GM23338 (cell line): ENCODE results near the gene PTRH2. TPM values are rescaled to one million over a fixed set of nuclear protein-coding genes. Genes with fewer than 3 reads are reported as not detected.

Experiments
- ATAC-seq: fragments of 200-7000 bp; cut with Tn5 transposase; 3 replicates; pipeline ENCODE4 v1.9.1; 2020
- DNase-seq: peaks from one replicate; pipeline ENCODE4 v3.0.0-alpha.2; 2015; ENCODE audit warnings: low spot score
- H2AFZ ChIP-seq: fragments of 200-600 bp; sonication (generic); 2 replicates; pipeline ENCODE4 v1.8.0; 2016; ENCODE audit warnings: antibody characterized with exemption, mild to moderate bottlenecking, moderate library complexity
- H3F3A ChIP-seq: fragments of 200-600 bp; sonication (generic); replicated peaks from 2 replicates; pipeline ENCODE4 v1.8.0; 2017; ENCODE audit warnings: antibody characterized with exemption, mixed run types, low read depth
- H3K27ac ChIP-seq: fragments of 200-600 bp; sonication (generic); 2 replicates; pipeline ENCODE4 v1.6.1; 2016; ENCODE audit warnings: low read depth
- H3K27me3 ChIP-seq: fragments of 200-600 bp; sonication (generic); 2 replicates; pipeline ENCODE4 v1.8.0; 2016; ENCODE audit warnings: mild to moderate bottlenecking, mixed run types, moderate library complexity; ENCODE audit not compliant: insufficient read depth
- H3K36me3 ChIP-seq: fragments of 200-600 bp; sonication (generic); 2 replicates; pipeline ENCODE4 v1.8.0; 2016; ENCODE audit warnings: mild to moderate bottlenecking; ENCODE audit not compliant: insufficient read depth
- H3K4me1 ChIP-seq: fragments of 200-600 bp; sonication (generic); 2 replicates; pipeline ENCODE4 v1.8.0; 2016; ENCODE audit warnings: mild to moderate bottlenecking, moderate library complexity; ENCODE audit not compliant: insufficient read depth
- H3K4me2 ChIP-seq: fragments of 200-600 bp; sonication (generic); 2 replicates; pipeline ENCODE4 v1.7.1; 2017; ENCODE audit warnings: mixed run types
- H3K4me3 ChIP-seq: fragments of 200-600 bp; sonication (generic); 2 replicates; pipeline ENCODE4 v1.6.1; 2016; ENCODE audit warnings: mixed run types
- H3K79me2 ChIP-seq: fragments of 200-600 bp; sonication (generic); replicated peaks from 2 replicates; pipeline ENCODE4 v1.8.0; 2017; ENCODE audit warnings: mild to moderate bottlenecking; ENCODE audit not compliant: insufficient read depth
- H3K9me2 ChIP-seq: fragments of 200-600 bp; sonication (generic); 2 replicates; pipeline ENCODE4 v1.8.0; 2017; ENCODE audit not compliant: insufficient read depth
- H4K20me1 ChIP-seq: fragments of 200-600 bp; sonication (generic); replicated peaks from 2 replicates; pipeline ENCODE4 v1.8.0; 2017; ENCODE audit warnings: mild to moderate bottlenecking; ENCODE audit not compliant: insufficient read depth
- H3K27ac Mint-ChIP-seq: 2 replicates; pipeline ENCODE4 v1.8.0; 2020; ENCODE audit warnings: inconsistent platforms, mild to moderate bottlenecking, moderate library complexity, mixed read lengths
- H3K27me3 Mint-ChIP-seq: 3 replicates; pipeline ENCODE4 v1.8.0; 2022; ENCODE audit warnings: low read depth, mild to moderate bottlenecking, moderate library complexity, mixed read lengths, inconsistent platforms; ENCODE audit not compliant: insufficient read depth, poor library complexity
- H3K36me3 Mint-ChIP-seq: 3 replicates; pipeline ENCODE4 v1.8.0; 2021; ENCODE audit warnings: low read depth, mild to moderate bottlenecking, inconsistent platforms, moderate library complexity, mixed read lengths
- H3K4me1 Mint-ChIP-seq: 3 replicates; pipeline ENCODE4 v1.8.0; 2020; ENCODE audit warnings: mild to moderate bottlenecking, inconsistent platforms, mixed read lengths
- H3K4me3 Mint-ChIP-seq: 3 replicates; pipeline ENCODE4 v1.8.0; 2021; ENCODE audit warnings: moderate library complexity, mild to moderate bottlenecking, inconsistent platforms, mixed read lengths
- H3K9me3 Mint-ChIP-seq: 3 replicates; pipeline ENCODE4 v1.8.0; 2020; ENCODE audit warnings: moderate library complexity, mild to moderate bottlenecking, inconsistent platforms, mixed read lengths
- CREB1 ChIP-seq: fragments of 250-450 bp; sonication (Bioruptor Pico); IDR thresholded peaks from 2 replicates; pipeline ENCODE4 v1.5.0; 2020; ENCODE audit warnings: low read depth, mild to moderate bottlenecking, moderate library complexity
- ETS1 ChIP-seq: IDR thresholded peaks from 2 replicates; pipeline ENCODE4 v1.6.1; 2016; ENCODE audit warnings: antibody characterized with exemption
- EZH2 ChIP-seq: fragments of 200-600 bp; sonication (generic); IDR thresholded peaks from one replicate; pipeline ENCODE4 v1.8.0; 2017; ENCODE audit warnings: antibody characterized with exemption, mild to moderate bottlenecking, low read depth; ENCODE audit not compliant: unreplicated experiment
- EZH2phosphoT487 ChIP-seq: fragments of 200-600 bp; sonication (generic); IDR thresholded peaks from one replicate; pipeline ENCODE4 v1.8.1; 2018; ENCODE audit warnings: antibody characterized with exemption; ENCODE audit not compliant: unreplicated experiment
- JUNB ChIP-seq: IDR thresholded peaks from one replicate; pipeline ENCODE4 v1.6.1; 2016; ENCODE audit warnings: antibody characterized with exemption; ENCODE audit not compliant: unreplicated experiment
- NANOG ChIP-seq: IDR thresholded peaks from 2 replicates; pipeline ENCODE4 v1.6.1; 2016; ENCODE audit warnings: antibody characterized with exemption, borderline replicate concordance
- POLR2AphosphoS5 ChIP-seq: IDR thresholded peaks from 2 replicates; pipeline ENCODE4 v1.6.1; 2016; ENCODE audit warnings: antibody characterized with exemption, low read depth
- STAT1 ChIP-seq: IDR thresholded peaks from one replicate; pipeline ENCODE4 v1.6.1; 2016; ENCODE audit warnings: antibody characterized with exemption; ENCODE audit not compliant: unreplicated experiment
- ZNF114 ChIP-seq: fragments of 250-450 bp; sonication (Bioruptor Pico); IDR thresholded peaks from 2 replicates; pipeline ENCODE4 v1.5.0; 2020; ENCODE audit warnings: mild to moderate bottlenecking, moderate library complexity
- ZNF331 ChIP-seq: fragments of 250-450 bp; sonication (Bioruptor Pico); IDR thresholded peaks from 2 replicates; pipeline ENCODE4 v1.5.0; 2020; ENCODE audit warnings: low read depth, mild to moderate bottlenecking, moderate library complexity
- polyA plus RNA-seq: library from polyadenylated mRNA; unstranded; fragments of >200 nt; fragmentation: Nextera tagmentation; extraction: Ambion mirVana; gene quantifications from 2 replicates; pipeline ENCODE4 v1.2.1, GENCODE V29; 2016
- total RNA-seq: library from RNA; depleted of rRNA; stranded (reverse); fragments of >200 nt; shearing (Covaris generic); gene quantifications from 2 replicates; pipeline ENCODE4 v1.2.3, GENCODE V29; 2014
- TF ChIP-seq, protein P1 (sequence below), 2 experiments: fragments of 200-600 bp in 1 of 2; sonication (generic) in 1 of 2; conservative IDR thresholded peaks; 2 replicates each; pipeline versions ENCODE4 v1.5.1 to v1.6.1; 2016 to 2017; ENCODE audit warnings: antibody characterized with exemption in 2 of 2, low read depth in 2 of 2, mild to moderate bottlenecking in 2 of 2, moderate library complexity in 1 of 2
- TF ChIP-seq, protein P2 (sequence below): IDR thresholded peaks from one replicate; pipeline ENCODE4 v1.6.1; 2018; ENCODE audit warnings: antibody characterized with exemption; ENCODE audit not compliant: unreplicated experiment

PTRH2 gene
- total and polyA plus RNA-seq, 2 experiments from 2014 or later, result 32.7 to 85.2 TPM

GRCh38 chr17:59669944-59670343 is 37.3 kb downstream of the PTRH2 start:
- no peaks in the 10 kb centered on the region for H3K27me3 ChIP-seq
- no peaks in the 10 kb centered on the region for H3K9me2 ChIP-seq
- TF ChIP-seq JUNB (no peak), POLR2AphosphoS5 (no peak)
- peaks cover 66% of the 10 kb centered on the region for H3K36me3 Mint-ChIP-seq
- H3K9me3 Mint-ChIP-seq, result no peaks in the 10 kb centered on the region
- no peak overlapping the region for H2AFZ ChIP-seq
- no peak overlapping the region for H3K4me3 Mint-ChIP-seq
- no peak overlapping the region for H3K4me2 ChIP-seq
- DNase-seq (no peak), ATAC-seq (no peak)
- H3K27ac ChIP-seq, result no peak overlapping the region
- H3K4me1 Mint-ChIP-seq, result no peaks in the 10 kb centered on the region
- H3F3A ChIP-seq, result no peaks in the 10 kb centered on the region
- H3K27ac Mint-ChIP-seq, result no peak overlapping the region
- H3K27me3 Mint-ChIP-seq, result no peaks in the 10 kb centered on the region
- no peak overlapping the region for H3K4me3 ChIP-seq
- H3K36me3 ChIP-seq, result peaks cover 66% of the 10 kb centered on the region
- H4K20me1 ChIP-seq, result peaks cover 6% of the 10 kb centered on the region; the same call in 1 of the 2 replicates
- no peaks in the 10 kb centered on the region for H3K4me1 ChIP-seq
- peaks cover 8% of the 10 kb centered on the region; the same call in 1 of the 2 replicates for H3K79me2 ChIP-seq

DNA sequence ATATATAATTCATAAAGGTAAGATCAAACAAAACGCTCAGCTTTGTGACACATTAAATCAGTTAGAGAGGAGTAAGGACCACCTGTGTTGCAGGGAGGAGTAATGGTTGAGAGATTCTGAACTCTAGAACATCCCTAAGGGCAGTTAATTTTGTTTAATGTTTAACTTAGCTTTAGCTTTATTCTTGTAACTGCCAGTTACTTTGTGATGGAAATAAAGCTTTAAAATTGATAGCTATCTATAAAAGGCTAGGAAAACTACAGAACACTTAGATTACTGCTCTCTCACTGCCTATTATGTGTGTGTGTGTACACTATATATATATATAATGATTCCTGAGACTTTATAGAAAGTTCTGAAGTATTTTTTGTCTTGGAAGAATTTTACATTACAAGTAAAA is 37.8 kb downstream of the PTRH2 start:
- no peak for ATAC-seq
- Mint-ChIP-seq H3K27ac (no peak overlapping the region), H3K27me3 (no peaks in the 10 kb centered on the region), H3K9me3 (no peaks in the 10 kb centered on the region), H3K4me1 (no peaks in the 10 kb centered on the region), H3K4me3 (no peak overlapping the region), H3K36me3 (peaks cover 66% of the 10 kb centered on the region)
- no peaks in the 10 kb centered on the region for H3K4me1 ChIP-seq
- 0 out of 2 replicates have a peak, but pooled peaks cover 6% of the 10 kb centered on the region for H4K20me1 ChIP-seq
- H3K79me2 ChIP-seq, result peaks cover 8% of the 10 kb centered on the region; the same call in 1 of the 2 replicates
- no peaks in the 10 kb centered on the region for H3K9me2 ChIP-seq
- H3K36me3 ChIP-seq, result peaks cover 65% of the 10 kb centered on the region
- H3F3A ChIP-seq, result no peaks in the 10 kb centered on the region
- no peak overlapping the region for H3K4me3 ChIP-seq
- H2AFZ ChIP-seq, result no peak overlapping the region
- no peaks in the 10 kb centered on the region for H3K27me3 ChIP-seq
- H3K27ac ChIP-seq, result no peak overlapping the region
- DNase-seq, result no peak
- H3K4me2 ChIP-seq, result no peak overlapping the region
- TF ChIP-seq JUNB (no peak), POLR2AphosphoS5 (no peak), ZNF114 (CRISPR knock-in tag) (no peak), NANOG (no peak), STAT1 (no peak), ZNF331 (CRISPR knock-in tag) (no peak), EZH2phosphoT487 (no peak), CREB1 (CRISPR knock-in tag) (no peak), EZH2 (no peak), ETS1 (no peak)
- TF ChIP-seq, protein P1, sequence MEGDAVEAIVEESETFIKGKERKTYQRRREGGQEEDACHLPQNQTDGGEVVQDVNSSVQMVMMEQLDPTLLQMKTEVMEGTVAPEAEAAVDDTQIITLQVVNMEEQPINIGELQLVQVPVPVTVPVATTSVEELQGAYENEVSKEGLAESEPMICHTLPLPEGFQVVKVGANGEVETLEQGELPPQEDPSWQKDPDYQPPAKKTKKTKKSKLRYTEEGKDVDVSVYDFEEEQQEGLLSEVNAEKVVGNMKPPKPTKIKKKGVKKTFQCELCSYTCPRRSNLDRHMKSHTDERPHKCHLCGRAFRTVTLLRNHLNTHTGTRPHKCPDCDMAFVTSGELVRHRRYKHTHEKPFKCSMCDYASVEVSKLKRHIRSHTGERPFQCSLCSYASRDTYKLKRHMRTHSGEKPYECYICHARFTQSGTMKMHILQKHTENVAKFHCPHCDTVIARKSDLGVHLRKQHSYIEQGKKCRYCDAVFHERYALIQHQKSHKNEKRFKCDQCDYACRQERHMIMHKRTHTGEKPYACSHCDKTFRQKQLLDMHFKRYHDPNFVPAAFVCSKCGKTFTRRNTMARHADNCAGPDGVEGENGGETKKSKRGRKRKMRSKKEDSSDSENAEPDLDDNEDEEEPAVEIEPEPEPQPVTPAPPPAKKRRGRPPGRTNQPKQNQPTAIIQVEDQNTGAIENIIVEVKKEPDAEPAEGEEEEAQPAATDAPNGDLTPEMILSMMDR (conservative IDR thresholded peaks at IDR 0.05; ENCODE audit: low read depth in 2 of 2), result no peak
- TF ChIP-seq, protein P2, sequence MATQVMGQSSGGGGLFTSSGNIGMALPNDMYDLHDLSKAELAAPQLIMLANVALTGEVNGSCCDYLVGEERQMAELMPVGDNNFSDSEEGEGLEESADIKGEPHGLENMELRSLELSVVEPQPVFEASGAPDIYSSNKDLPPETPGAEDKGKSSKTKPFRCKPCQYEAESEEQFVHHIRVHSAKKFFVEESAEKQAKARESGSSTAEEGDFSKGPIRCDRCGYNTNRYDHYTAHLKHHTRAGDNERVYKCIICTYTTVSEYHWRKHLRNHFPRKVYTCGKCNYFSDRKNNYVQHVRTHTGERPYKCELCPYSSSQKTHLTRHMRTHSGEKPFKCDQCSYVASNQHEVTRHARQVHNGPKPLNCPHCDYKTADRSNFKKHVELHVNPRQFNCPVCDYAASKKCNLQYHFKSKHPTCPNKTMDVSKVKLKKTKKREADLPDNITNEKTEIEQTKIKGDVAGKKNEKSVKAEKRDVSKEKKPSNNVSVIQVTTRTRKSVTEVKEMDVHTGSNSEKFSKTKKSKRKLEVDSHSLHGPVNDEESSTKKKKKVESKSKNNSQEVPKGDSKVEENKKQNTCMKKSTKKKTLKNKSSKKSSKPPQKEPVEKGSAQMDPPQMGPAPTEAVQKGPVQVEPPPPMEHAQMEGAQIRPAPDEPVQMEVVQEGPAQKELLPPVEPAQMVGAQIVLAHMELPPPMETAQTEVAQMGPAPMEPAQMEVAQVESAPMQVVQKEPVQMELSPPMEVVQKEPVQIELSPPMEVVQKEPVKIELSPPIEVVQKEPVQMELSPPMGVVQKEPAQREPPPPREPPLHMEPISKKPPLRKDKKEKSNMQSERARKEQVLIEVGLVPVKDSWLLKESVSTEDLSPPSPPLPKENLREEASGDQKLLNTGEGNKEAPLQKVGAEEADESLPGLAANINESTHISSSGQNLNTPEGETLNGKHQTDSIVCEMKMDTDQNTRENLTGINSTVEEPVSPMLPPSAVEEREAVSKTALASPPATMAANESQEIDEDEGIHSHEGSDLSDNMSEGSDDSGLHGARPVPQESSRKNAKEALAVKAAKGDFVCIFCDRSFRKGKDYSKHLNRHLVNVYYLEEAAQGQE, result no peak
